GM18909 (cell line): ENCODE measurements around the gene RAB8B.

Experiments used
- ATAC-seq: cut with Tn5 transposase; IDR thresholded peaks from one replicate; pipeline ENCODE4 v1.9.1; 2021; ENCODE audit warnings: mild to moderate bottlenecking; ENCODE audit not compliant: unreplicated experiment, poor library complexity

RAB8B gene

DNA sequence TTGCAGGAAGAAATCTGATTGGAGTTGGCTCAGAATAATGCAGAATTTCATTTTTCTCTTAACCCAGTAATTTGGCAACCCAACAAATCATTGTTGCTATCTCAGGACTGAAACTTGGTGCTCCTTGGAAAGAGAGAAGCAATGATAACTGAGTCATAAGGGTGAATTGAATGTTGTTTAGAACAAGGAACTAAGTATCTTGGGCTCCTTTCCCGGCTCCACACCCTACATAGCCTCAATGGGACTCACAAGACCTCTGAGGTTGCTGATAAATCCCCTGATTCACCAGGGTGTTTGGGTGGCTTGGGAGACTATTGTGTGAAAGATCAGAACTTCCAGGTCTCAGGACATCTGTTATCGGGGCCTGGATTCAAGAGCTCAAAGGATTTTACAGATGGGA lies 7.8 kb upstream of the RAB8B start:
- no peak for ATAC-seq

DNA sequence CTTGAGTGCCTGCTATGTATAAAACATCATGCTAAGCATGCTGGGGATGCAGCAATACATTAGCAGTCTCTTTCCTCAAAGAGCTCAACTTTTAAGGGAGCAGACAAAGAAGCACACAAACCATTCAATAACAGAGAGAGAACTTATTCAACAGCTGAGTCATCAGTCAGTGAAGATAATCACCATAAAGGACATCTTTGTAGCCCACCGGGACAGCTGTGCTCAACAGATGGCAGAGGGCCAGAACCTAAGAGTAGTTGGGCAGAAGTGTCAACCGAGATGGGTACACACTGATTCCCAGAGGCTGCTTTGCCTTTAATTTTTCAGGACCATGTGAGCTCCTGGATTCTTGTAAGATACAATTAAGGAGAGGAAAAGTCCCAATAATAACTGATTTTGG lies 4.2 kb upstream of the RAB8B start:
- no peak for ATAC-seq

DNA sequence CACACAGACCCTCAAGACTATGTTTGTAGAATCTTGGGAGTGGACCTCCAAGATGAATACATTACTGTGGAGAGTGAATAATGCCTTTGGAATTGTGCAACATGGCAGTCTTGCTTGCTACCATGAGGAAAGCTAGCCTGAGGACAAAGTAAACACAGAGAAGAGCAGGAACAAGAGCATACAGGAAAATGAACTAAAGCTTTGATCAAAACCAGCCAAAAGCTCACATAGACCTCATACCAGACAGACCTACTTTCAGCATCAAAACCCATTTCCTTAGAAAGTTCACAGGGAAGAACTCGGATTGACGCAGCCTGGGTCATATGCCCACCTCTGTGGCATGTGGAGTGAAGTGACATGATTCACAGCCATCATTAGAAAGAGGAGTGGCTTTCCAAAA lies 3.3 kb upstream of the RAB8B start:
- no peak for ATAC-seq

DNA sequence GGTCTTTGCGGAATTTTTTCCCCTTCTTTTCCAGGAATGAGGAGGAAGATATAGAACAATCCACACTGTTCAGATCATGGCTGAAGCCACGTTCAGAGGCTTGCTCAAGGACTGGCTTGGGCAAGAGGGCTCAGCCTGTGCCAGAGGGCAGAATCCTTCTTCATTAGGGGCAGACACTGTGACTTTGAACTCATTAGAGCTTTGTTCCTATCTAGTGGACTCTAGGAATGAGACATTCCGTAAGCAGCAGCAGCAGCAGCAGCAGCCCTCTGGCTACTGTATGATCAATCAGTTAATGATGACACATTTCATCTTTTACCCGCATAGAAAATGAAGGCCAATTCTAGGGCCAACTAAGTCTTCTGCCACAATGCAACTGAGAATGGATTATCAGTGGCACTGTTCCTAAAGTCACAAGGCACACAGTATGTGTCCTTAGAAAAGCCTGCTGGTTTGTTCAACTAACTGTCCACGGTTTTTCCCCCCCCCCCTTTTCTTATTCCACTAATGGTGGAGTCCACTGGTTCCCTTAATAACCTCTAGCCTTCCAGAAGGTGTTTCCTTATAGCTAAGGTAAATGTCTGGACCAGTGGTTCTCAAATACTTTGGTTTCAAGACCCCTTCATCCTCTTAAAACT lies 1.7 kb upstream of the RAB8B start:
- no peak for ATAC-seq

DNA sequence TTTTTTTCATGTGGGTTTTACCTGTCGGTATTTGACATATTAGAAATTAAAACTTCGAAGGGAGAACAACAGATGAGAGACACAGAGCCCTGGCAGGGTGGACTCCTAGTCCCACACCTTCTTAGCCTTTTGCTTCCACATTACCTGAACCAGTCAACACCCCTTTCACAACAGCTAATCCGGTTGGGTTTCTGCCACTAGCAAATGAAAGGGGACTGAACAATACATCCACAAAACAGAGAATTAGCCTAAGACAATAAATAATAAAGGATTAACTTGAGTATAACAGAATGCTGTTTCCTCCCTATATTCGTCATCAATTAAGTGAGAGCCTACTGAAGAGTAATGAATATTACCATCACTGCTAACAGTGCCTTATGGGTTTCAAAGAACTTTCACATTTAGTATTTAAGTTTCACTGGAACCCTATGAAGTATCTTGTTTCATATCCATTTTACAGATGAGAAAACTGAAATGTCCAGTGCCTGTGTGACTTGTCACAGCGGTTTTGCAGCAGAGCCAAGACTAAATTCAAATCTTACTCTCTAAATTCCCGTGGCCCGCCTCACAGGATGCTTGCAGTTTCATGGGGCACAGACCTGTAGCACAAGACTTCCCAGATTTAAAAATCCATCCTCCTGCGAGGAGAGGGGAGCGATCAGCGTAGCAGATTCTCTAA lies 1.0 kb upstream of the RAB8B start:
- no peak for ATAC-seq

DNA sequence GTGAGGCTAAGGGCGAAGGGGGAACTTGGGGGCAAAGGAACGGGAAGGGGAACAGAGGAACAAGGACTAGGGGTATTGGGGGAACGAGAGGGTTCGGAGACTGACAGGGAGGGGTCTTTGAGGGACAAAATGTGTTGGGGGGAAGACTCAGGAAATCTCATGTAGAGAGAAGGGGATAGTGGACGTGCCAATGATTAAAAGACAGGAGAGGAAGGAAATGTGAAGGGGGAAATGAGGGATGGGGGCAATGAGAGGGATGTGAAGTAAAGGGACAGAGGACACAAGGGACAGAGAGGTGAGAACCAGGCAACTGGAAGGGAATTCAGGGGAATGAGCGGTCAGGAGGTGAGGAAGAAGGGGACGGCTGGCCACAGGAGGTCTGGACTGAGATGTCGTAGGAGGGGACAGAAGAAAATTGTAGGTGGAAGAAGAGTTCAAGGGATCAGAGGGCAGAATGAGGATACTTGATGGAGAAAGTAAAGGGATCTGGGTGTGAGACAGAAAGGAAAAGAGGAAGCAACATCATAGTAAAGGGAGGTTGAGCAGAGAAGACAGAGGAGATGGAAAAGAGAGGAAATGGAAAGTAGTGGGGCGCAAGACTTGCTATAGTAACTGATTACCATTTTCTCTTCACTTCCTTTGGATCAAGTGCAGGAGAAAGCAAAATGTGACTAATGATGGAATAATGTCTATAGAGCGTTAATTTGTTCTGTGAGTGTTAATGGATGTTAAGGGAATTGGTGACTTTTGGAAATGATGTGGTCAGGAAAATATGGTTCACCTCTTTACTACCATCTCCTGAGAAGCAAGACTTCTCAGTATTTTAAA lies 749 bp downstream of the RAB8B start:
- no peak for ATAC-seq

DNA sequence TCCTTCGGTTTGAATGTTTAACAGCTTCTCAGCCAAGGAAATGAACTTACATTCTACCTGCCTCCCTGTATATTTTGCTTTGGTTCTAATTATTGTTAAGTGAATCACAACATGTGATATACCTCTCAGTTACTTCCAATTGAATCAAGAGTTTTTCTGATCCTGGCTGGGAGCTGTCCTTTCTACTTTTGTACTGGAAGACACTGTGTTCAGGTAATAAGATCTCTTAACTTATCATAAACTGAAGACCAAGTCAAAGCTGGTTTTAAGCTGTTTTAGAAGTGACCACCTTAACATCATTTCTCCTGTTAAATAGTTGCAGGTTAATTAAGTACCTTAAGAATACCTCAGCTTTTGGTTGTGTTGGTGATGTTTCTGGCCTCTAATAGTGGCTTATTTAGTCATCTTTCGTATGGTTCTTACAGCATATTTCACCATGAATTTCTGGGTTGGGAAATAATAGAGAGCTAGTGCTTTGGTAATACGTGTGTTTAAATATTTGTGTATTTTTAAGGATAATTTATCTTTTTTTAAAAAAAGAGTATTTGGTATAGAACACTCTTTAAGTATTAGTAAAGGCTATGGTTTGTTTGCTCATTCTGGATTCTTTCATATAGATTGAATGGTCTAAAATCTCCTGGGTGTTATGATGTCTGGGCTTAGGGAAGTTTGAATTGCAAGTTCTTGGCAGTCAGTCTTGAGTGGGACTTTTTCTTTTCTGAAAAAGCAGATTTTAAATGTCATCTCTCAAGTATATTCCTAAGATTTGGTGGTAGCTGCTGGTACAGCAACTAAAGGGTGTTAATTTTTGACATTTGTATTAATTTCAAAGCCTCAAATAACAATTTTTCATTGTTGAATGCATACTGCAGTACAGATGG lies 1.6 kb downstream of the RAB8B start:
- no peak for ATAC-seq

DNA sequence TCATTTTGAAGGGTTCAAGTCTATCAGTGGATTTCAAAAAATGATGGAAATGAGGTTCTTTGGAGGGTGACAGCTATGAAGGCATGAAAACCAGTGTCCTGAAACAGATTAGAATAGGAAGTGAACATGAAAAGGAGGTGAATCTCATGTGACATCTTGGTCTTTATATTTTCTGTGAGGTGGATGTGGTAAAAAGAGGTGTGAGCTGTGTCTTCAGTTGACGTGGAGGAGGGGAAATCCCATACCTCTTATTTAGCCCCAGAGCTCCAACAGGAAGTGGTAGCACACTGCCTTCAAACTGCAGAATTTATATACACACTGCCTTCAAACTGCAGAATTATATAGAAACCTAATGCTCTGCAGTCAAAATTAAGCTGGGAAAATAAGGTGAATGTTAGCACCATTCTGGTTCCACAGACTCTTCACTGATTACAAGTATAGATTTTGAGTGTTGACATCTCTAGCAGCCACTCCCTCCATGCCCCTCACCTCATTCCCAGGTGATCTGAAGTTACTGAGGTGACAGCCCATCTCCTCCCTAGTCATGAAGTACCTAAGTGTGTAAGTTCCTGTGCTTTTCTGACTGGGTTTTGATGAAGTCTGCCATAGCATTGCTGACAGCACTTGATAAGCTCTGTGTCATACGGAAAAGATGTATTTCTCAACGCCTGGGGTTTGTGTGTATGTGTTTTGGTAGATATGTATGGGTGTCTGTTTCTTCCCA lies 2.7 kb downstream of the RAB8B start:
- no peak for ATAC-seq

DNA sequence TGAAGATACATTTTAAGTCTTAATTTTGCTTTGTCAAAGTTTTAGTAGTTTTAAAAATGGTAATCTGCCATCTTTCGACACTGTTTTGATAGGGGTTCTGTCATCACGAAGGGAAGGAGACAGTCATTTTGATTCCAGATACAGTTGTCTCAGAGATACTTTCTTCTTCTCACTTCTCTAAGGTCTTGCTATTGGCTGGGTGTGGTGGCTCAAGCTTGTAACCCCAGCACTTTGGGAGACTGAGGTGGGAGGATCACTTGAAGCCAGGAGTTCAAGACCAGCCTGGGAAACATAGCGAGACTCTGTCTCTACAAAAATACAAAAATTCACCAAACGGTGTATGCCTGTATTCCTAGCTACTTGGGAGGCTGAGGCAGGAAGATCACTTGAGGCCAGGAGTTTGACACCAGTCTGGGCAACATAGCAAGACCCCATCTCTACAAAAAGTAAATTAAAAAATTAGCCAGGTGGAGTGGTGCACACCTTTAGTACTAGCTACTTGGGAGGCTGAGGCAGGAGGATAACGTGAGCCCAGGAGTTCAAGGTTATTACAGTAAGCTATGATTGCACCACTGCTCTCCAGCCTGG lies 3.3 kb downstream of the RAB8B start:
- ATAC-seq = no peak

DNA sequence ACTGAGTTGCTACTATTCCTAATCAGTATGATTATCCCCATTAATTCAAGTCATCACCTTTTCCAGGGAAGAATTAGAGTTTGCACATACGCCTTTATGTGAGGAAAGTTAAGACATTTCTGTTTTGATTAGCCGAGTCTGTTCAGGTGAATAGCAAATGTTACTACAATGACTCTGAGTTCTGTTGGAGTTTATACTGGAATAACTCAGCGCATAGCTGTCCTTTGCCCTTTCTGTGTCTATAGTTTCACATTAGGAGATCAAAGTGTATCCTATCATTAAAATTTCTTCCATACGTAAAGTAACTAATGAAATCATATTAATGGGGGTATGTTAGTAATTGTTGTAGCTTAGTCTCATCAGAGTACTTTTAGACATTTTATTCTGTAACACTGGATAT lies 4.9 kb downstream of the RAB8B start:
- no peak for ATAC-seq

DNA sequence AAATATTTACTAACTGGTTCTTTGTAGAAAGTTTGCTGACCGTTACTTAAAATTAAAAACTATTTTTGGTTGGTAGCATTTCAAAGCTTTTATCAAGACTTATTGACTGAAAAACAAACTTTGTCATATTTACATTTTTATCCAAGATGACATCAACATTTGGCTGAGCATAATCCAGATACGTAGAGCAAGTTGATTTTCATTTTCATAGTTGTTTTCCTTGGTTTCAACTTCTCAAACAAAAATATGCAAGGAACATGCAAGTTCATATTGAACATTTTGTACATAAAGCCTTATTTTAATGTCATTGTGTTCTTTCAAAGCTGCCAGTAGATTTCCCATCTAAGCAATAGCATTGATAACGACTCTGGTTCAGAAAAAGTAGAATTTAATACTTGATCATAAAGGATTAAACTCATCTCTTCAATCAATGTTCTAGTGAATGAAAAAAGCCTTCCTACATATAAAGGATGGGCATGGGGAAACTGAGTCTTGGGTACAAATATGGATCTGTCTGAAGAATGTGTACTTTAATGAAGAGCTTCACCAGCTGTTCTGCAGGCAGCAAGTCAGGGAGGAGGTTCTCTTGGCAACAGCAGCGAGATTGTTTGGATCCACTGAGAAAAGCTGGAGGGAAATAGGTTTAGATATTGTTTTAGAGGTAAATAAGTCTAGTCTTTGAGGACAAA lies 5.6 kb downstream of the RAB8B start:
- ATAC-seq = no peak

DNA sequence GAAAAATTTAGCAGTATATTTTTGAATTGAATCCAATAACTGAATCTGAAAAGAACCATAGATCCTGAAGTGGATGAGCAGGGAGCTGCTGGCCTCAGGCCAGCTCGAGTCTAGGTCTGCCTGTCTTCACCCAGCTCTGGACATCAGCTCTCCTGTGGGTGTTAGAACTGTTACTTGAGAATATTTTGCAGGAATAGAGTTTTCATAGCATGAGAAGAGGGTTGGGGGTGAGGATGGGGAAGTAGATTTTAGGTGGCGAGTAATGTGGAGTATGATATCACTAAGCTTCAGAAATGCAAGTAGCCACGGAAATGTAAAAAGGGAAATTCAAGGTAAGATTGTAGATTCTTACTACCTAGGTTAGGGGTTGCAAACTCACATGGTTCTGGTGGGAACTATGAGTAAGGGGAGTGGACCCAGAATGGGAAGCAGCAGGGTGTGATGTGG lies 6.2 kb downstream of the RAB8B start:
- ATAC-seq = no peak

DNA sequence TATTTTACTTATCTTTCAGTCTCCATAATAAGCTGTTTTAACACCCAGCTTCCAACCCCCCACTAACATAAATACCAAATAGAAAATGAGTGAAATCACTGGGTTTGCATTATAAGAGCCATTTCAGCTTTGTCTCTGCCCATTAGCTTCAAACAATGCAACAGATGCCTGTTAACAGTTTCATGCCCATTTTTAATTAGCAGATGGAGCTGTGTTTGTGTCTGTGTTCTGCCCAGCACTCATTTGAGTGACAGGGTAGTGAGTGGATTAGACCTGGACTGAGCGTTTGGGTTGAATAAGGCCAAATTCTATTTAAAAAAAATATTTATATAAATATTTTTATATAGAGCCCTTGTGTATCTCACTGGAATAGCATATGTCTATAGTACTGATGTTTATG lies 7.4 kb downstream of the RAB8B start:
- ATAC-seq = no peak

DNA sequence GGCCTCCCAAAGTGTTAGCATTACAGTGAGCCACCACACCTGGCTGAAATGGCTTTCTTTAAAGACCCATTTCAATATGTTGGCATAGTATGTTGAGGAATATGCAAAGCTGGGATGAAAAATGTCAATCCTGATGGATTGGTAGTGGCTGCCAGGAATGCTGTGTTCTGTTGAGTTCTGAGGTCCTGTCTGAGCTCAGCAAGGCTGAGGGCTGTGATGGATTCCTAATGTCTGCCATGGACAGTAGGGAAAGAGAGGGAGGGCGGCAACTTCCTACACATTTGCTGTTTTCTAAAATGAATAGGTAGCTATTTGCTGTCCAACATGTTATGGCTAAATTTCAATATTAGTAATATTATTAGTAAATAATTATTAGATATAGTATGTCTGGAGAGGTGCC lies 8.2 kb downstream of the RAB8B start:
- no peak for ATAC-seq

DNA sequence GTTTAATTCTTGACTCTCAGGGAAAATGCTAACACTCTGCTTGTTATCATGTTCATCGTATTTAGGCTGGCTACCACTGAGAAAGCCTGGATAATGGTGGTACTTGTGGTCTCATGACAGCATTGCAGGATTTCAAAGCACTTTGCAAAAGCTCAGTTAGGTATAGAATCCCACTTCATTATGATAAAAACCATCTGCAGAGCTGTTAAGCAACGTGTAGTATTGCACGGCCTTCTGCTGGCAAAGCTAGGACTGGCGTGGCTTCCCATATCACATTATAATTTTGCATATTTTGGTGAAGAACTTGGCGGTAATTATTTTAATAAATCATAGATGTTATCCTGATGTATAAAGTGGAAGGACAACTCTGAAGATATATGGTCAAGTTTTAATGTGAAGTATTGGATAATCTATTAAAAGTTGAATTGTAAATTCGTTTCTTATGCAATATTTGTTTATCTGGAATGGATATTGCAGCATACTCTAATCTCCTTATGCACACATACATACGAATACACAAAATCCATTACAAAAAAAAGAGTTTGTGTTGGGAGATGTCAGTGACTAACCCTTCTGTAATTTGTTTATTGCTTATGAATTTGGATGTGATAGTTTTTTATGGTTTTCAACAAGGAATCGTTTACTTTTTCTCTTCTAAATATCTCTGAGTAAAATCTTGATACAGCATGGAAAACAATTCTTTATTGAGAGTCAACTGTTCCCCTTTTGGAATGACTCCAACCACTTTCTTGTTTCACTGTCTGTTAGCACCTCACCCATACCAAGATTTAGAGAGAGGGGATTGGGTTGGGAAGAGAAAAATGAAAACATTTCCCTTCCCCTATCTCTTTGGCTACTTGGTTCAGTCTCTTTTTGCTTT lies 9.2 kb downstream of the RAB8B start:
- no peak for ATAC-seq

DNA sequence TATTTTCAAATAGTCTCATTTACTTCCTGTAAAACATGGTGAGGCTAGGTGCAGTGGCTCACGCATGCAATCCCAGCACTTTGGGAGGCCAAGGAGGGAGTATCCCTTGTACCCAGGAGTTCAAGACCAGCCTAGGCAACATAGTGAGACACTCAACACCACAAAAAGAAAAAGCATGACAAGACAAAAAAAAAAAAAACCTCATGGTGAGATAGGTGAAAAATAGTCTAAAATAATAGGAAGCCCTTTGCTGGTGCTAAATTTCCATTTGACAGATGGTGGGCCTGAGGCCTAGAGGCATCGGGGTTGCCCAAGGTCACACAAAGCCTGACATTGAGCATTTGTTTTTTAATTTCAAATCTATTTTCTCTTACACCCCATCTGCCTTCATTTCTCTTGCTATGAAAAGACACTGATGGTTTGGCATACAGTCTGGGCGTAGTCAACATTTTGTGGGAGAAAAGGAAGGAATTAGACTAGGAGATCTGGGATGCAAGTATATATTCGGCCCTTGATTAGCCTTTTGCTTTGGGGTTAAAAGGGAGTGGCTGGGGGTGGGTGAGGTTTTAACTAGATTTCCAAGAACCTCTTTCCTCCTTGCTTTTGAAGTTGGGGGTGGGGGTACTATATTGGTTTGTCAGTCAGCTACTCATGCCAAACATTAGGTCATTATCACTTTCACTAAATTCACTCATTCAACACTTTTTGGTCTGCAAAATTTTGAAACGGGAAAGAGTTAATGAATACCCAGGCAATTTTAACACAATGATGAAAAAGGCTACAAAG lies 11.3 kb downstream of the RAB8B start:
- no peak for ATAC-seq

DNA sequence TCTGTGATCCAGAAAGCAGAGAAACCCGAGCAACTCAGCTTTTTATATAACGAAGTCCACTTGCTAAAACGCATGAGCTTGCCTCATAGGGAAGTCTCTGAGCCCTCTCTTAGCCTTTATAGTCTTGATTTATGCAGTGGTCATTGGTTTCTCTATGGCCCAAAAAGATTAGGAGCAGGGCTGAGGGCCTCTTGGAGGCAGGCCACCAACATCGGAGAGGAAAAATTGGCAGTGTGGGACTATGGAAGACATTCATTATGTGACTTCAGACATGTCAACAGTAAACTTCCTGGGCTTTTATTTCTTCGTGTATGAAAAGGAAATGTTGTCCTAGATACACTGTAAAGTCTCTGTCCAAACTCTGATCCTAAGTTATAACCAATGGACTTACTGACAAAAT lies 13.5 kb downstream of the RAB8B start:
- no peak for ATAC-seq
